GM19238 (cell line): ENCODE results near the gene YPEL3.
"Not testable (repeated sequence)": the region's sequence is repeated elsewhere in the genome, so short reads cannot be mapped to it uniquely, and the experiment has no call there.

Source experiments
- DNase-seq: peaks from one replicate; pipeline ENCODE4 v3.0.0; 2011; ENCODE audit warnings: low spot score; ENCODE audit not compliant: insufficient read length

YPEL3 gene

GRCh38 chr16:30117768-30118167 is 21.8 kb upstream of the YPEL3 start:
- no peak for DNase-seq

- DNase-seq = no peak
Measured at GRCh38 chr16:30116291-30117207, 20.5 kb upstream of the YPEL3 start.

GRCh38 chr16:30115238-30115637 is 19.2 kb upstream of the YPEL3 start:
- DNase-seq = no peak

GRCh38 chr16:30114833-30115232 is 18.8 kb upstream of the YPEL3 start:
- DNase-seq = not testable (repeated sequence)

- no peak for DNase-seq
Measured at GRCh38 chr16:30114411-30114810, 18.4 kb upstream of the YPEL3 start.

GRCh38 chr16:30113711-30114333 is 17.8 kb upstream of the YPEL3 start:
- no peak for DNase-seq

GRCh38 chr16:30113031-30113710 is 17.2 kb upstream of the YPEL3 start, which contains the start of gene GDPD3:
TSS of gene GDPD3 (minus strand) at chr16:30113537. CDS start at chr16:30113478, 59 bp downstream.
- DNase-seq = no peak

GRCh38 chr16:30112197-30113030 is 16.4 kb upstream of the YPEL3 start:
- peak; percentile 50 for DNase-seq

- no peak for DNase-seq
Measured at GRCh38 chr16:30110661-30111060, 14.6 kb upstream of the YPEL3 start.

- DNase-seq = no peak
Measured at GRCh38 chr16:30108059-30108850, 12.2 kb upstream of the YPEL3 start.

- DNase-seq = no peak
Measured at GRCh38 chr16:30104492-30104891, 8.5 kb upstream of the YPEL3 start.

GRCh38 chr16:30104090-30104489 is 8.1 kb upstream of the YPEL3 start:
- no peak for DNase-seq

- DNase-seq = no peak
Measured at GRCh38 chr16:30096862-30097563, 1.0 kb upstream of the YPEL3 start.

GRCh38 chr16:30095166-30096078 is 591 bp downstream of the YPEL3 start:
- DNase-seq = no peak

- no peak for DNase-seq
Measured at GRCh38 chr16:30094541-30095165, 1.4 kb downstream of the YPEL3 start.

- peak; percentile 89 for DNase-seq
Measured at GRCh38 chr16:30092373-30093010, 3.5 kb downstream of the YPEL3 start.

- DNase-seq = peak; percentile 92
Measured at GRCh38 chr16:30091474-30092372, 4.3 kb downstream of the YPEL3 start, which contains the start of gene TBX6. TSS of gene TBX6 (minus strand) at chr16:30091924. CDS start at chr16:30091193, 731 bp downstream.
